BJ (cell line): ENCODE results near the gene ATP8A2. TPM values are rescaled to one million over a fixed set of nuclear protein-coding genes. Genes with fewer than 3 reads are reported as not detected.

ENCODE experiments used
- CTCF ChIA-PET: fragments of 350-600 bp; formaldehyde crosslinking; extraction: SDS; loops from one replicate; lab custom pipeline; 2021; ENCODE audit warnings: antibody characterized with exemption, inconsistent platforms; lab: Yijun Ruan, JAX
- POLR2A ChIA-PET: fragments of 300-600 bp; sonication (Branson Sonifier 250); formaldehyde crosslinking; extraction: SDS; loops from one replicate; lab custom pipeline; 2021; ENCODE audit warnings: antibody characterized with exemption; lab: Charles Lee
- DNase-seq: peaks from one replicate; pipeline ENCODE4 v3.0.0-alpha.2; 2011; ENCODE audit warnings: low read depth
- H3K27me3 ChIP-seq: 2 replicates; pipeline ENCODE4 v1.6.0; 2011; ENCODE audit warnings: low read length; ENCODE audit not compliant: control insufficient read depth, insufficient read depth
- H3K36me3 ChIP-seq: 2 replicates; pipeline ENCODE4 v1.5.1; 2011; ENCODE audit warnings: low read length; ENCODE audit not compliant: control insufficient read depth, insufficient read depth
- H3K4me3 ChIP-seq: 2 replicates; pipeline ENCODE4 v1.5.1; 2011; ENCODE audit warnings: low read depth, mild to moderate bottlenecking, control low read depth, low read length
- CTCF ChIP-seq: IDR thresholded peaks from 2 replicates; pipeline ENCODE4 v1.5.1; 2011; ENCODE audit warnings: low read depth, mild to moderate bottlenecking, control low read depth, inconsistent platforms, low read length, moderate library complexity; ENCODE audit not compliant: insufficient read depth
- polyA plus RNA-seq: library from polyadenylated mRNA; depleted of rRNA; stranded (reverse); fragments of >200 nt; gene quantifications from 2 replicates; pipeline ENCODE4 v1.2.3, GENCODE V29; 2011

ATP8A2 gene
- polyA plus RNA-seq, 1 experiment: 0.02 TPM

- no peak for TF ChIP-seq CTCF
- POLR2A ChIA-PET: no interaction called here
- Histone ChIP-seq H3K27me3 (no peaks in the 10 kb centered on the region), H3K36me3 (no peaks in the 10 kb centered on the region), H3K4me3 (no peak overlapping the region)
- no peak for DNase-seq
- CTCF ChIA-PET: no interaction called here
These were observed 474.6 kb downstream of the ATP8A2 start for GRCh38 chr13:25846222-25846984.

GRCh38 chr13:25847145-25847544 lies 475.4 kb downstream of the ATP8A2 start:
- H3K36me3 ChIP-seq: no peaks in the 10 kb centered on the region
- no peaks in the 10 kb centered on the region for H3K27me3 ChIP-seq
- DNase-seq: no peak
- H3K4me3 ChIP-seq: no peak overlapping the region
- TF ChIP-seq CTCF: no peak
- ChIA-PET POLR2A (no interaction called here), CTCF (no interaction called here)

- TF ChIP-seq CTCF: no peak
- H3K36me3 ChIP-seq: no peaks in the 10 kb centered on the region
- ChIA-PET POLR2A (no interaction called here), CTCF (no interaction called here)
- DNase-seq: no peak
- no peaks in the 10 kb centered on the region for H3K27me3 ChIP-seq
- H3K4me3 ChIP-seq: no peak overlapping the region
These were observed 476.2 kb downstream of the ATP8A2 start for GRCh38 chr13:25847635-25848626.

GRCh38 chr13:25848812-25849745 lies 477.3 kb downstream of the ATP8A2 start:
- CTCF ChIA-PET: no interaction called here
- H3K36me3 ChIP-seq: no peaks in the 10 kb centered on the region
- TF ChIP-seq CTCF: no peak
- no peak for DNase-seq
- POLR2A ChIA-PET: no interaction called here
- no peaks in the 10 kb centered on the region for H3K27me3 ChIP-seq
- H3K4me3 ChIP-seq: no peak overlapping the region
